Activated naive CD8-positive, alpha-beta T cell treated with anti-CD3 and anti-CD28 coated beads, Interleukin-2, amount 50 U/mL, for 24 hours (primary cell): ENCODE measurements around the gene POP4.
A peak's percentile ranks its signal among the peaks of the same experiment; 100 is the strongest.

ENCODE experiments used
- ATAC-seq: fragments of 150-1000 bp; cut with Tn5 transposase; one replicate; pipeline ENCODE4 v1.10.0; 2021
- DNase-seq: peaks from one replicate; pipeline ENCODE4 v3.0.0; 2021
- H3K27ac Mint-ChIP-seq: one replicate; pipeline ENCODE4 v1.8.0; 2021; ENCODE audit warnings: mild to moderate bottlenecking, mixed read lengths
- H3K27me3 Mint-ChIP-seq: one replicate; pipeline ENCODE4 v1.8.0; 2021; ENCODE audit warnings: mixed read lengths
- H3K36me3 Mint-ChIP-seq: one replicate; pipeline ENCODE4 v1.8.0; 2021; ENCODE audit warnings: low read depth, mixed read lengths
- H3K4me1 Mint-ChIP-seq: one replicate; pipeline ENCODE4 v1.8.0; 2021; ENCODE audit warnings: mixed read lengths
- H3K4me3 Mint-ChIP-seq: one replicate; pipeline ENCODE4 v1.8.0; 2021; ENCODE audit warnings: mild to moderate bottlenecking, moderate library complexity, mixed read lengths
- H3K9me3 Mint-ChIP-seq: one replicate; pipeline ENCODE4 v1.8.0; 2021; ENCODE audit warnings: mixed read lengths

POP4 gene

DNA sequence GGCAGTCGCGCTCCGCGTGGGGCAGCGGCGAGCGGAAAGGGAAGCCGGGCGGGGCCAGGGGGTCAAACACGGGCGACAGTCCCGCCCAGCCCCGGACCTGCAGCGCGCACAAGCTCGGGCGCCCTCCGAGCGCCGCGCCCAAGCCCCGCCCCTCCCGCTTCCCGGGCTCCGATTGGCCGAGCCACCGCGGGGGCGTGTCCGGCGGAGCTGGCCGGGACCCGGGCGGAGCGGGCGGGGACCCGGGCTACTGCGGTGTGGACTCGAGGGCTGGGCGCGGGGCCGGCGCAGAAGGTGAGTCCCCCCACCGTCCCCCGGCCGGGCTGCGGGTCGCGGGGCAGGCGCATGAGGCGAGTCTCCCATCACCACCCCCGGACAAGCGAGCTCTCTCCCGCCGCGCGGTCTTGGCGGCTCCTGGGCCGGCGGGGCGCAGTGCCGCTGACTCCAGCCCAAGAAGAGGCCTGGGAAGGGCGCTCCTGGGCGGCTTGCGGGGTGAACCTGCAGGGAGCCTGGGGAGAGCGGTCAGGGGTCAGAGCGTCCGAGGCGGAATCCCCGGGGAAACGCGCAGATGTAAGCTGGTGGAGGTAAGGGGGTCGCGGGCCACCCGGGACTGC lies 59.2 kb downstream of the POP4 start, which contains the start of gene PLEKHF1:
TSS of gene PLEKHF1 (plus strand) at position 247 of the 611 bp plus-strand sequence. CDS start 8,379 bp downstream, outside the sequence.
- DNase-seq (peak; percentile 93), ATAC-seq (peak; percentile 76)
- peaks cover 12% of the 10 kb centered on the region for H3K36me3 Mint-ChIP-seq
- H3K27me3 Mint-ChIP-seq: no peaks in the 10 kb centered on the region
- peak within 1 kb of the TSS; percentile 89 for H3K4me3 Mint-ChIP-seq
- peak within 1 kb of the TSS; percentile 75 for H3K27ac Mint-ChIP-seq
- no peaks in the 10 kb centered on the region for H3K9me3 Mint-ChIP-seq
- peaks cover 75% of the 10 kb centered on the region for H3K4me1 Mint-ChIP-seq

DNA sequence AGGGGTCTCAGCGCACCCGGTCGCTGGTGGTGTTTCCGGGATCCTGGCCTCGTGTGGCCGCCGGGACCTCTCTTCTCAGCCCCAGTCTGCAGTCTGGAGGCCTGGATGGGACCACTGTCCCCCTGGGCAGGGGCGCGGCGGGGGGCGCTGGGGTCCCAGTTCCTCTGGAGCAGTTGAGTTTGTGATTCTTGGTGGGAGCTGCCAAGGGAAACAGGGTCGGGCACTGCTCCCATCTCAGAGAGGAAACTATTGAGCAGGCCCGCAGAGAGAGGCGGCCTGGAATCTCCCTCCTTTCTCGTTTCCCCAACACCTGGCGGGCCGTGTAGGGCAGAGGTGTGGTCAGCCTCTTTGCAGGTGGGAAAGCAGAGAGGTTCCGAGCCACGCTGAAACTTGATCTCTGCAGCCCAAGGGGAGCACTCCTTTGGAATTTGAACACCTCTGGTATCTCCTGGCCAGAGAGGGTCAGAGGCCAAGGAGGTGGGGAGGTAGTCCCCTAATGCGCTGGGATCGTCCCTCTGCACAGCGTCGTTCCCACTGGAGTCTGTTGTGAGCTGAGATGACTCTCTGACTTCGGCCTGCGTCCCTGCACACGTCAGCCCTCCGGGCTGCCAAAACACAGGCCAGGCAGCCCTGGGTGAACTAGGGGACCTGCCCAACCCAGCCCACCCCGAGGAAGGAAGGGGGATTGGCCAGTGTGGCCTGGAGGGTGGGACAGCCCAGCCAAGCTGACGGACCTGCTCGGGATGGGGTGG lies 59.9 kb downstream of the POP4 start:
- Mint-ChIP-seq H3K9me3 (no peaks in the 10 kb centered on the region), H3K27me3 (no peaks in the 10 kb centered on the region), H3K4me1 (peaks cover 75% of the 10 kb centered on the region), H3K36me3 (peaks cover 15% of the 10 kb centered on the region), H3K27ac (peak overlapping the region; percentile 84), H3K4me3 (peak overlapping the region; percentile 89)
- no peak for ATAC-seq
- DNase-seq: no peak
